ENCODE data around the gene TMEM88. TPM values are rescaled to one million over a fixed set of nuclear protein-coding genes. Genes with fewer than 3 reads are reported as not detected.

The TMEM88 gene
- total and polyA plus RNA-seq, 2 of the 13 experiments (the other 11 are each of a cell fraction or from before 2014, with no cell fraction given): 0.31 to 0.66 TPM

GRCh38 chr17:7835814-7836595, 18.9 kb upstream of the TMEM88 start (continued):
- TF ChIP-seq PRDM15 (CRISPR knock-in tag; IDR thresholded peaks at IDR 0.05): no peak
- no peak for TF ChIP-seq ZNF280B (CRISPR knock-in tag; IDR thresholded peaks at IDR 0.05; ENCODE audit: borderline replicate concordance)
- TF ChIP-seq ZNF563 (CRISPR knock-in tag; IDR thresholded peaks at IDR 0.05): 0 out of 2 replicates have a peak, but pooled peaks have one; percentile 31
- no peak for TF ChIP-seq ATF1 (CRISPR knock-in tag; IDR thresholded peaks at IDR 0.05)
- TF ChIP-seq FLYWCH1 (CRISPR knock-in tag; IDR thresholded peaks at IDR 0.05): no peak
- peak; percentile 73 for TF ChIP-seq TBL1XR1 (IDR thresholded peaks at IDR 0.05; ENCODE audit: borderline replicate concordance, low read length, partially characterized antibody)
- TF ChIP-seq RFXANK (CRISPR knock-in tag; IDR thresholded peaks at IDR 0.05): no peak
- TF ChIP-seq ZNF354B (CRISPR knock-in tag; IDR thresholded peaks at IDR 0.05): no peak
- TF ChIP-seq ZSCAN29 (CRISPR knock-in tag; conservative IDR thresholded peaks at IDR 0.05): no peak
- TF ChIP-seq ZNF446 (CRISPR knock-in tag; IDR thresholded peaks at IDR 0.05): no peak; the same call in none of the 2 replicates
- no peak for TF ChIP-seq LCORL (IDR thresholded peaks at IDR 0.05)
- TF ChIP-seq LCORL (CRISPR knock-in tag; IDR thresholded peaks at IDR 0.05): no peak
- TF ChIP-seq ZNF292 (CRISPR knock-in tag; IDR thresholded peaks at IDR 0.05; ENCODE audit: borderline replicate concordance, low read depth): no peak
- no peak for TF ChIP-seq KLF9 (CRISPR knock-in tag; IDR thresholded peaks at IDR 0.05; ENCODE audit: low read depth)
- no peak for TF ChIP-seq SNAPC5 (CRISPR knock-in tag; IDR thresholded peaks at IDR 0.05; ENCODE audit: borderline replicate concordance)
- no peak for TF ChIP-seq ZNF546 (CRISPR knock-in tag; conservative IDR thresholded peaks at IDR 0.05)
- no peak; the same call in 1 of the 2 replicates for TF ChIP-seq SALL1 (CRISPR knock-in tag; IDR thresholded peaks at IDR 0.05)
- TF ChIP-seq ZBED4 (CRISPR knock-in tag; IDR thresholded peaks at IDR 0.05; ENCODE audit: borderline replicate concordance): 0 out of 2 replicates have a peak, but pooled peaks have one; percentile 2
- no peak for TF ChIP-seq HES4 (CRISPR knock-in tag; IDR thresholded peaks at IDR 0.05; ENCODE audit: borderline replicate concordance)
- no peak for TF ChIP-seq MXD1 (CRISPR knock-in tag; IDR thresholded peaks at IDR 0.05)
- no peak for TF ChIP-seq MIER3 (CRISPR knock-in tag; IDR thresholded peaks at IDR 0.05; ENCODE audit: borderline replicate concordance)

All from HepG2 (cell line).